ENCODE results near the gene MTMR4. TPM values are rescaled to one million over a fixed set of nuclear protein-coding genes. Genes with fewer than 3 reads are reported as not detected.

MTMR4 gene
- total RNA-seq, 1 donor from 2014 or later, result 11.3 TPM

DNA sequence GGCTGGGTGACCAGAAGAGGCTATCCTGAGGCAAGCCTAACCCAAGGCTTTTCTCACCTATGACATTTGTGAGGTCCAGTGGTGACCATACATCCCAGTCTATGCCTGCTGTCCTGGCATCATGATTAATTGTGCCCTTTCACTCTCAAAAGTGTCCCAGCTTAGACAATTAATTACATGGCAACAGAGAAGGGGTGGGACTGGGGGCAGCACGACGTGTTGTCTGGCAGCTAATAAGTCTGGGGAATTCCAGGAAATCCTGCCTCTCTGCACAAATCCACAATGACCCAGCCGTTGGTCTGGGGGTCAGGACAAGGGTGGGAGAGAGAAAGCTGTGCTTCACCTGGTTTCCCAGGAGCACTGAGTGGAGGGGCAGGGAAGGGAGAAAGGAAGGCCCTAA, 14.0 kb upstream of the MTMR4 start:
- DNase-seq (no peak), ATAC-seq (ENCODE audit: poor library complexity) (no peak)
- intact Hi-C loops (cut with DNase I), result no loop called here

DNA sequence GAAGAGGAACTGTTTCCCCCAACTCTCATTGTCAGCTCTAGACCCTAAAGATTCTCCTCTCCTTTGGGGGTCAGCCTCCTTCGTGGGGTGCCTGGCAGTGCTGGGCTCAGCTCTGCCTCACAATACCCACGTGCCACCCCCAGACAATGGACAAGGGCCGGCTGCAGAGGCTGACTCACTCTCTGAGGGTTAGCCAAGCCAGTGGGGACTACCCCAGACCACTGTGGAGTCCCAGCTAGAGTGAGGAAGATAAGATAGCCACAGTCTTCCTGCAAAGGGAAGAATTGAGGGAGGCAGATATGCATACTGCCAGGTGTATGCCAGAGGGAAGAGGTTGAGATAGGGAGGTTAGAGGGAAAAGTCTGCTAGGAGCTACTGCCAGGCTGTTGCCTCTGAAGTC, 13.5 kb upstream of the MTMR4 start:
- ATAC-seq (ENCODE audit: poor library complexity), result no peak
- intact Hi-C loops (cut with DNase I), result no loop called here
- no peak for DNase-seq

DNA sequence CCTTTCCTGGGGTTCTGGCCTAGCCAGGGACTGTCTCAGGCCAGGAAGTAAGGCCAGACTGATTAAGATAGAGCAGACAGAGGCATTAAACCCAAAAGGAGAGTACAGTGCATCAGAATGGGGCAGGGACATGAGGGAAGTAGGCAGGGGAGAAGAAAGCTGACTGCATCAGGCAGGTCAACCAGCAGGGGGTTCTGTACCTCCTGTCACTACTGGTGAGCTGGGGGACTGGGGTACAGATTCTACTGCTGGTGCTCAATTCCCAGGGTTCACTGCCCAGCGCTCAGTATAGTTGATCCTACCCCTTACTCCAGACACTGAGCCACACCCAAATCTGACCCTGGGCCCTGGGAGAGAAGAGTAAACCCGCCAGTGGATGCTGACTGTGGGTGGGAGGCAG, 12.9 kb upstream of the MTMR4 start:
- intact Hi-C loops (cut with DNase I), result no loop called here
- ATAC-seq (ENCODE audit: poor library complexity) (no peak), DNase-seq (no peak)

DNA sequence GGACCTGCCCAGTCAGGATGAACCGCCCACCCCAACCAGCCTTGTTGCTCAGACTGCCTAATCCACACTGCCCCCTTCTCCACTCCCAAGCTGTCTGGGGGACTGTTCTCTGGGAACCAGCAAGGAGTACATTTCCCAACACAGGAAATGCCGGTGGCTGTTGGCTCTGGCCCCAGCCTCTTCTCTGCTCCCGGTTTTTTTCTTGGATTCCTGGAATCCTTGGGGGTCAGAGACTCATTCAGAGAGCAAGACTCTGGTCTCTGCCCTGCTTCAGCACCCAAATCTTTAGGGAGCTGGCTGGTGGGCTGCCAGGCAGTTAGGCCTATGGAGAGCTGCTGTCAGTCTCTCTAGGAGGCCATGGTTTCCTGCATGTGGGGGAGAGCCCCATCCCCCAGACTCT, 10.8 kb upstream of the MTMR4 start:
- DNase-seq (peak; percentile 84), ATAC-seq (ENCODE audit: poor library complexity) (peak; percentile 71)
- intact Hi-C loops (cut with DNase I), result no loop called here

DNA sequence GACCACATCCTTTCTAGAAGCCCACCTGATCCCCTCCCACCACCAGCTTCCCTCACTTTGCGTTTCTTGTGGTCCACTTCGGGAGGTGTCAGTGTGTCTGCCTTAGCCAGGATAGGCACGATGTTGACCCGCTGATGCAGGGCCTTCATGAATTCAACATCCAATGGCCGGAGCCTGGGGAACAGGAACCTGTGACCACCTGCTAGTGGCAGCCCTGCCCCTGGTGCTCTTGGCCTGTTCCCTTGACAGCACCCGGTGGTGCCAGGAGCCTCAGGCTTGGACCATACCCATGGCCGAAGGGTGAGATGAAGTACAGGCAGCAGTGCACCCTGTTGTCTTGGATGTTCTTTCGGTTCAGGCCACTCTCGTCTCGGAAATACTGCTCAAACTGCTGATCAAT, 7.2 kb upstream of the MTMR4 start:
- intact Hi-C loops (cut with DNase I), result loop anchor here (5.0 kb wide), 1 partner anchor 66 kb away; no protein-coding TSS in a partner anchor
- no peak for DNase-seq
- no peak for ATAC-seq (ENCODE audit: poor library complexity)

DNA sequence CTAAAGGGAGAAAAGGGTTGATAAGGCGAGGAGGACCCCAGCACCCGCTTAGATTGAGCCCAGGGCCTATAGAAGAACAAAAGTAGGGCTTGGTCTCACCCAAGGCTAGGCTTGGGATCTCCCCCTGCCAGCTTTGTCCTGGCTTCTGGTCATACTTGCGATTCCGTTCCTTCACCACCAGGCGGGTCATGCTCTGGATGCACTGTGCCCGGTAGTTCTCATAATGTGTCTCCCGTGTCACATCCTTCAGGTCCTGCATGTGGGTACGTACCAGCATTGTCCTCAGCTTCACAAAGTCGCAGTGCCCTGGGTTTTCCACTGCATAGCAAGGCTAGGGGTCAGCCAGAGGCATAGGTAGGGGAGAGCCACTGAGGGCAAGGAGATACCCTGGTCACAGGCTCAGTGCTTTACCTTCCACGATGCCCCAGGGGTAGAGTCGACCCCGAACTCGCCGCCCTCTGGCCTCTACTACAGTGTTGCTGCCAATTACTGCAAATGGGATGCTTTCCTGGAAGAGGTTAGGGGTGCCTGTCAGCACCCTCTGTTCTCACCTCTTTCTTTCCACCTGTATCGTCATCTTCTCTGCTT, 6.5 kb upstream of the MTMR4 start:
- intact Hi-C loops (cut with DNase I), result loop anchor here (5.0 kb wide), 1 partner anchor 66 kb away; no protein-coding TSS in a partner anchor
- ATAC-seq (ENCODE audit: poor library complexity), result no peak
- no peak for DNase-seq

DNA sequence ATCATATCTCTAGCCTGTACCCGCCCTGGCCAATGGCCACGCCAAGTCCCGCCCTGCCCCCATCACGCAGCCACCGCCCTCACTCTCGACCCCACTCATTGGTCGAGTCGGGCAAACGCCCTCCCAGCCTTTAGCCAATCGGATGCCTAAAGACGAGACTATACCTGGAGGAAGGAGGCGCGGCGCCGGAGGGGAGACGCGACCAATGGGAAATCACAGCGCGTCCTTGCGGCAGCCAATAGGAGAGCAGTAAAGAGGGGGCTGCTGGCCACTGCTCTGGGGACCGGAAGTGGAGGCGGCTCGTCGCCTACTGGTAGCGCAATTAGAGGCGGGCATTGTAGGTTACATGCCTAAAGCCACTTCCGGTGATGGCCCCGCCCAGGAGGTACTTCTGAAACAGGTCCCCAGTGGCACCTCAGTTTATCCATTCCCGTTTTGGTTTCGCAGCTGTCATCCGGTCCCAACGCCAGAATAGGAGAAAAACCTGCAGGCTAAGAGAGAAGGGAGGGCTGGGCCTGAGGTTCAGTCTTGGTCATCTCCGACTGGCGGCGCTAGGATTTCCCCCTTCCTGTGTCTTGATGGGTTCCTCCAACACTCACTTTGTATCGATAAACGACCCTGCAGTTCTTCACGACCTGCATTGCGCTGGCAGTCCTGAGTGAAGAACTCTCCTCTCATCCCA, 3.6 kb upstream of the MTMR4 start:
- DNase-seq, result peak; percentile 100
- peak; percentile 92 for ATAC-seq (ENCODE audit: poor library complexity)
- intact Hi-C loops (cut with DNase I), result loop anchor here (1.0 kb wide), 1 partner anchor 113 kb away; no protein-coding TSS in a partner anchor

DNA sequence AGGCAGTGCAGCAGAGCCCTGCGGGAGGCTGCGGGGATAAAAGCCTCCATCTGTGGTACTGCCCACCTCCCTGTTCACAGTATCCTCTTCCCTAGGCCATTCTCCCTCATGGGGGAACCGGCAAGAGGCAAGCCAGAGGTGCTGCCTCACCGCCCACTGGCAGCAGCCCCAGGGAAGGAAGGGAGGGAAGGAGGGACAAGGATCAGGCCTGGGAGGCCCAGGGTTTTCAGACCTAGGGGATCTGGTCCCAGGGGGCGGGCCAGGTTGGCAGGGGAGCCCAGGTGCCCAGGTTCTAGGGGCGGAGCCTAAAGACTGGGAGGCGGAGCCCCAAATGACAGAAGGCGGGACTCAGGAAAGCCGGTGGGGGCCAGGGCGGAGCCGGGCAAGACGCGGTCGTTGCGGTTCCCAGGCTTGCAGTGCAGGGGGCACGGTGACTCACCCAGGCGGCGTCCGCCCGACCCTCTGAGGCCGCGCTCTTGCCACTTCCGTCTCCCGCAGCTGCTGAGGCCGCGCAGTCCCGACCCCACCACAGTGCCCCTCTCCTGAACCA, 3.0 kb upstream of the MTMR4 start:
- ATAC-seq (ENCODE audit: poor library complexity), result peak; percentile 33
- DNase-seq, result no peak
- intact Hi-C loops (cut with DNase I), result no loop called here

DNA sequence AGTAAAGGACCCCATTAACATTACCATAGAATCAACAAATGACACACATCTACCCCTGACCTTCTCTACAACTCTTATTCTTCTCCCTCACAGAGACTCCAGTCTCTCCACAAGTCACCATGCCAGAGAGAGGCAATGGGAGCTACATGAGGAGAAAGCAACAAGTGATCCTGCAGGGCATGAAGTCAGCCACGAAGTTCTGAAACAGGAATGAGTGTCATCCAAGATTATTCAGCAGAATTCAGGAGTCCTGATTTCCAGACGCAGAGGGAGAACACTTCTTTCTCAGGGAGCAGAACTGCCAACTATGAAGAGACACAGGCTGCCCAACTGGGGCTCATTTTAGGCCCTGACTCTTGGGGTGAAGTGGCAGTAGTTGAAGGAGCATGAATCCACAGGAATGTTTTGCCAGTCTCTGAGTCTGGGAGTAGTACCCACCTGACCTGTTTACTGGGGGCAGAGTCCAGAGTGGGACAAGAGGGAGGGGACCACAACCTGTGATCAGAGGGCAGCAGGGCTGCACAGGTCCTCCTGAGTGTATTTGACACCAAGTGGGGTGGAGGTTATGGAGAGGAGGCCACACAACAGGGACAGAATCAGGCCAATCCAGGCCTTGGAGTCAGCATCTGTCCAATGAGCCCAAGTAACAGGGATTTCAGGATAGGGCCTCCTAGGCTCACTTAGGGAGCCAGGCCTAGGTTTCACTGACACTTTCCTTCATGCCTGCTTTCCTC, 2.4 kb upstream of the MTMR4 start:
- intact Hi-C loops (cut with DNase I), result no loop called here
- no peak for ATAC-seq (ENCODE audit: poor library complexity)
- DNase-seq, result no peak

DNA sequence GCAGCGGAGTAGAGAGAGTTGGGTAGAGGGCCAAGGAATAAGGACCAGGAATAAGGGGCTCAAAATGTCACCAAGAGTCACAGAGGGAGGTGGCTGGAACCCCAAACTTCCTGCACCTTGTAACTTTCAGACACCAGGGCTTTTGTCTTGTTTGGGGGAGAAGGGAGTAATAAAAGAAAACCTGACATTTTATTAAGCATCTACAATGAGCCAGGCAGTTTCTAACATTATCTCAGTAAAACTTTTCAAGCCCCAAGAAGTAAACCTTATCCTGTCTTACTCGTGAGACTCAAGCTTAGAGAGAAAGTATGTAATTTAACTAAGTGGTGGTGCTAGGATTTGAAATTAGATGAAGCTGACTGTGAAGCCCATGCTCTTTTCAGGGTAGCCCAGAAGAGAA, 848 bp upstream of the MTMR4 start:
- ATAC-seq (ENCODE audit: poor library complexity), result no peak
- intact Hi-C loops (cut with DNase I), result no loop called here
- no peak for DNase-seq

DNA sequence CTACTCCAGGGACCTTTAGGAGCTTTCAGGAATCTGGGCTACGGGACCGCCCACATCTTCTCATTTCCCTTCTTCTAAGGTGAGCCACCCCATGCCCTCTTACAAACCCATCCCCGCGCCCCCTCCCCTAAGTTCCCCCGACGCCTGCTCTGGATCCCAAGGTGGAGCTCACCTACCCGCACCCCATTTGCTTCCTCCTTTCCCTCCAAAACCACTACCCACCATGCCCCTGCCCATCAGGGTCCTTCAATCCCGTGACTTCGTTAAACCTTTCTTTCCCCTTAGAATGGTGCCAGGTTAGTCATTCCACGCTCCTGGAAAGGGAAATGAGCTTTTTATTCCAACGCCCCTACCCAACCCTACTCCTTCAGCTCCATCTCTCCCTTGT, 326 bp upstream of the MTMR4 start:
- ATAC-seq (ENCODE audit: poor library complexity) (no peak), DNase-seq (no peak)
- intact Hi-C loops (cut with DNase I), result no loop called here

DNA sequence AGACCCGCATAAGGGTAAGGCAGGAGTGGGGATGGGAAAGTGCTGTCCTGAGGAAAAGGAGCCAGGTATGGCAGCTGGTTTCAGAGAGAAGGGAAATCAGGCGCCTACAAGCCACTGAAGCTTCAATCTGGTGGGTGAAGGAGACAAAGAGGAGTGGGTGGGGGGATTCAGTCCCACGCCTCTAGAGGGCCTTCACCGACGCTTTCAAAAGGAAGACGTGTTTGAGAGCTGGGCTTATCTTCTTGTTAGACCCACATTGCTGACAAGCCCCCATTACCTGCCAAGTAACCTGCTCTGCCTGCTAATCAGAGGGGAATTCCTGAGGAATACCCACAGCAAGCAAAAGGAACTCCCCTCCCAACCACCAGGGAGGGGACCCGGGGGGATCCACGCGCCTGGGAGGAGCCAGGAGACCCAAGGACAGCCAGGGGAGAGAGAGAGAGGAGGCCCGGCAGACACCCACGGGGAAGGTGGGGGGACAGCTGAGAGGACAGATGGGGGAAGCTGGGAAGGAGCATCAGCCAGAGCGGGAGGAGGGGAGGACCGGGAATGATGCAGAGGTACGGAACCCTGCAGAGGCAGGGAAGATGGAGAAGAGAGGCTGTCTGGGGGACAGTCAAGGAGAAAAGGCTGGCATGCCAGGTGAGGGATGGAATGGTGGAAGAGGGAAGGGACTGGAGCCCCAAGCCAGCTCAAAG, 1.0 kb downstream of the MTMR4 start:
- intact Hi-C loops (cut with DNase I), result no loop called here
- DNase-seq (no peak), ATAC-seq (ENCODE audit: poor library complexity) (no peak)

DNA sequence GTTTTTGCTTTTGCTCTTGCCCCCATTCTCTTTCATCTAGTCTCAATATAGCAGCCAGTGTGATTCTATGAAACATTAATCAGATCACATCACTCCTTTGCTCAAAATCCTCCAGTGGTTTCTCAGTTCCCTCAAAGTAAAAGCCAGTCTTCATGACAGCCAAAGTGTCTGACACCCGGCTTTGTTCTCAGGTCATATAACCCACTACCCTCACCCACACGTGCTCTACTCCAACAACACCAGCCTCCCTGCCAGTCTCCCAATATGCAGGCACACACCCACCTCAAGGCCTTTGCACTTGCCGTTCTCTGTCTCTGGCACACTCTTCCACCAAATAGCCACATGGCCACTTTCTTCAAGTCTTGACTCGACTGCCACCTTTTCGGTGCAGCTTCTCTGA, 4.4 kb downstream of the MTMR4 start:
- DNase-seq, result no peak
- intact Hi-C loops (cut with DNase I), result no loop called here
- no peak for ATAC-seq (ENCODE audit: poor library complexity)

DNA sequence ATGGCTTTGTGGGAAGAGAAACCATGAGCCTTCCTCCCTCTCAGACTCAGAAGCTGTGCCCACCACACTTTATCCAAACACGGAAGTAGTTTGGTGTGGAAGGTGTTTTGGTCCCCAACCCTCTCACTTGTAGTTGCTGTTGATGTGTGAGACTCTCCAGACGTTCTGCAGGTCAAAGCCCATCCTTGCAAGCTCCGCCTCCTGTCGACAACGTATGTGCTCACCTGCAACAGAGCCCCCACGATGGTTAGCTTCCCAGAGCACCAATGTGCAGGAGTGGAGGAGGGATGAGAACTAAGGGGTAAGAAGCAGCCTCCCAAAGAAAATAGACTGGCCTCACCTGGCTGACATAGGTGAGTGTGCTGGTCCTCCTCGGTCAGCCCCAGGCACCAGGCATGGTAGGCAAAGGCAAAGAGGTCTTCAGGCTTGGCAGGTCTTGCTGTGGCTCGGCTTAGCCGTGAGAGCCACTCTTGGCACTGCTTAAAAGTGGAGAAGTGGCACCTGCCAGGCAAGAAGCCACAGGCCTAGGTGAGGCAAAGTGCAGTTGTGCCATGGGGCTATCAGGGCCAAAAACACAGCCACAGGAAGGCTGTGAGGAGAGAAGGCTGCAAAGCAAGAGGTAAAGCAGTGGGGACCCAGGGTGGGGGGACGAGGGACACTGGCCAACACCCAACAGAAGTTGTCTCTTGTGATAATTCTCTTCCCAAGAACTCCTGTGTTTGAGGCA, 5.9 kb downstream of the MTMR4 start:
- ATAC-seq (ENCODE audit: poor library complexity) (no peak), DNase-seq (no peak)
- intact Hi-C loops (cut with DNase I), result no loop called here

DNA sequence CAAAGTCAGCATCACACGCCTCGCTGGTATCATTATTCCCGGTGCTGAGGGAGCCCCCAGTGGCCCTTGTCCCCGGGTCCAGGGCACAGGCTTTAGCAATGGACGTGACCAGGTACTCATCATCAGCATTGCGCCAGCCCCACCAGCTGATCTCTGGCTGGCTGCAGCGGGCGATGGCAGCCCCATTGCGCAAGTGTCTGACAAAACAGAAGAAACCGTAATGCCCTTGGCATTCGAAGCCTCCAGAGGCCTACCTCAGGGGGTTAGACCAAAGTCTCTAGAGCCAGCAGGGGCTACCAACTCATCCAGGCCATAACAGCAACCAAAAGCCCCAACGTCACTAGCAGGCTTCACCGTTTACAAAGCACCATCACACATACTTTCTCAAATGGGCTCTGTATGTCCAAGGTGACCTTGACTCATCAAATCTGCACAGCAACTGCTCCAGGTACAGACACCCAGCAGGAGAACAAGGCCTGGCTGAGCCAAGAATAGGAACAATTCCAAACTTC, 7.3 kb downstream of the MTMR4 start:
- DNase-seq, result peak; percentile 48
- intact Hi-C loops (cut with DNase I), result no loop called here
- ATAC-seq (ENCODE audit: poor library complexity), result peak; percentile 46

DNA sequence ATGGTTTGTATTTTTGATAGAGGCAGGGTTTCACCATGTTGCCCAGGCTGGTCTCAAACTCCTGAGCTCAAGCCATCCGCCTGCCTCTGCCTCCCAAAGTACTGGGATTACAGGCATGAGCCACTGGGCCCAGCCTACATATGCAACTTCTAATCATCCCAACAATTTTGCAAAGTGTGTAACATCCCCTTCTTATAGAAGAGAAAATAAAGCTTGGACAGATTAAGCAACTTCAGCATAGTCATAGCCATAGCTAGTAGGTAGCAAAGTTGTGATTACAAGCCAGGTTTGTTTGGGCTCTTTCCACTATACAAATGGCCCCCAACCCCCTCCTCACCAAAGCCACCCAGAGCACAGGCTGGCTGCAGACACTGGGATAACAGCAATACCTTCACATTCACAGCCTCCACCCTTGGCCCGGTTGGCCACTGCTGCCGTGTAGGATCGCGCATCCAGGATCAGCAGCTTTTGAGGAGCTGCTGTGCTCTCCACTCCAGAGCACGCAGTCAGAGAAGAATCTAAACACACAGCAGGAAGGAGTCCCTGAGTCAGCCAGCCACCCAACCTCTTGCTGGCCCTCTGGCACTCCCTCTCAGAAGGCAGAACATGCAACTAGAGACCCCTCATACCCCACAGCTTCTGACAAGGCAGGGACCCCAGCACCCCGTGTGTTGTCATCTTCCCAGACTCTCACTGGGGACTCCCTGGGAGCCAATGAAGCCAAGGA, 7.9 kb downstream of the MTMR4 start:
- DNase-seq, result no peak
- intact Hi-C loops (cut with DNase I), result no loop called here
- ATAC-seq (ENCODE audit: poor library complexity), result no peak

DNA sequence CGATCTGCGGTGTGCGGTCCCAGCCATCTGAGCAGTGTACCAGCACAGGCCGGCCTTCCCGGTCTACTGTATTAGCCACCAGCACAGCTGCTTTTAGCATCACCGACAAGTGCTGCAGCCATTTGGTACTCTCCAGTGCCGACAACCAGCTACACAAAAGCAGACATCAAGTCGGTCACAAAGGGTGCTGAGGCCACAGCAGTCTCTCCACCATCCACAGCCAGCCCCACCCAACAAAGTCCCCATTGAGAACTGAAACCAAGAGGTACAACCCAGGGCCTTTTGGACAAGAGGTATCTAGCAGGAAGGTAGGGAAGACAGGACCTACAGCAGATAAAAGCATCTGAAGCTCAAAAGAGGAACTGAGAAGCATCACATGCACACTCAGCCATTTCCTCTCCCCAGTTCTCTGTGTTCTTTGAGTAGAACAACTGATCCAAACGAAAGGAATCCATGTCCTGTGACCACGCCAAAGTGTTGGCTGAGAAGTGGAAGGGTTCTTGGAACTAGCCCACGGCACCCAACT, 9.5 kb downstream of the MTMR4 start:
- DNase-seq (no peak), ATAC-seq (ENCODE audit: poor library complexity) (peak; percentile 45)
- intact Hi-C loops (cut with DNase I), result no loop called here

DNA sequence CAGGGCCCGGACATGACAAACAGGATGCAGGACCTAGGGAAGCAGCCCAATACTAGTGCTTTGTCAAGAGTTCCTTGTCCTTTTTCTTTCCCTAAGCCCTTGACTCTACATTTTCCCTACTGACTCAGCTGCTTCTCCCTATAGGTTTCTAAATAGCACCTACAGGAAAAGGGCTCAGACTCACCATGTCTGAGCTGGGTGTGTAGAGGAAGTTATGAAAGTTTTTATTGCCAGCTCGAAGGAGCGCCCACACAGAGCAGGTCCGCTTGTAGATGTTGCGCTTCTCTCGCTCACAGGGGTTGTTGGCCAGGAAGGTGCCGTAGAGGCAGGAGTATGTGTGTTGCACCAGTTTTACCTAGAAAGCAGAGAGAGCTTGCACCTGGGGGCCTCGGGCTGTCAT, 10.6 kb downstream of the MTMR4 start:
- ATAC-seq (ENCODE audit: poor library complexity) (no peak), DNase-seq (no peak)
- intact Hi-C loops (cut with DNase I), result no loop called here
